ENCODE measurements around the gene P2RX4. TPM values are rescaled to one million over a fixed set of nuclear protein-coding genes. Genes with fewer than 3 reads are reported as not detected.
"Not testable (repeated sequence)": the region's sequence is repeated elsewhere in the genome, so short reads cannot be mapped to it uniquely, and the experiment has no call there.

Gene P2RX4
- total RNA-seq, 1 donor from 2014 or later, result 17.0 TPM

DNA sequence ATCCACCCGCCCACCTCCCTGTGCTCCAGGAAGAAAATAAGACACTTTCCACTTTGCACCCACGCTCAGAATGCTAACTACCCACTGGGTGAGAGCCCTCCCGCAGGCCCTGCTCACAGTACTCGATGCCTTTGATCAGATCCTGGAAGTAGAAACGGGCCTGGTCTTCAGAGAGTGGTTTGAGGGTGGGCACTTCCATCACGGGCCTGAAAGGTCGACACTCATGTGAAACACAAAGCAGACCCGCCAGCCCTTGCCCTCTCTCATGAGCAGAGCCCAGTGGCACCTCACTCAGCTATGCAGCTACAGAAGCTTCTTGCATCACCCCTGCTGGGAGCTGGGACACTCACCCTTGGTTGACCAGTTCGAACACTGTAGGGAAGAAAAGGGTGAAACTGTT, 45.5 kb downstream of the P2RX4 start:
- peak overlapping the region; percentile 28 for H3K27ac Mint-ChIP-seq
- no peaks in the 10 kb centered on the region for H3K4me1 Mint-ChIP-seq (ENCODE audit: unreplicated experiment)

DNA sequence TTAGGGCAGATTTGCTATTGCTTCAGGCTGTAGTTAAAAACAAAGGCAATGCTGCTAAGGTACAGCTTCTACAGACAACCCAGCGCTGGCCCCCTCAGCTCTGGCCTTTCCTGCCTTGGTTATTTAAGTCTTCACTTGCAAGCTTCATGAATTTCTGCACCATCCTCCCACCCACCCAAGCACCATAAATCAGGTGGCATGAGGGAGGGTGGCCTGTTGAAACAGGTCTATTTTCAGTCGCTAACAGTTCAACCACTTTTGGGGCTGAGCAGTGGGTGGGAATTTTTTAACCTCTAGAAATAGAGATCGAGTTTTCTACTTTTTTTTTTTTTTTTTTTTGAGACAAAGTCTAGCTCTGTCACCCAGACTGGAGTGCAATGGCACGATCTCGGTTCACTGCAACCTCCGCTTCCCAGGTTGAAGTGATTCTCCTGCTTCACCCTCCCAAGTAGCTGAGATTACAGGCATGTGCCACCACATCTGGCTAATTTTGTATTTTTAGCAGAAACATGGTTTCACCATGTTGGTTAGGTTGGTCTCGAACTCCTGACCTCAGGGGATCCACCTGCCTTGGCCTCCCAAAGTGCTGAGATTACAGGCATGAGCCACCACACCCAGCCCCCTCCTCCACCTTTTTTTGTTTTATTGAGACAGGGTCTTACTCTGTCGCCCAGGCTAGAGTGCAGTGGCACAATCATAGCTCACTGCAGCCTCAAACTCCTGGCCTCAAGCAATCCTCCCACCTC, 47.9 kb downstream of the P2RX4 start:
- H3K4me3 Mint-ChIP-seq; H3K9me3 Mint-ChIP-seq; H3K27ac Mint-ChIP-seq; DNase-seq (ENCODE audit: extremely low spot score, unreplicated experiment); H3K4me1 Mint-ChIP-seq (ENCODE audit: unreplicated experiment); H3K27me3 Mint-ChIP-seq: not testable (repeated sequence)
- peaks cover 44% of the 10 kb centered on the region for H3K36me3 Mint-ChIP-seq

More for the DNA sequence above, 45.5 kb downstream of the P2RX4 start:
- TF ChIP-seq, protein P1, sequence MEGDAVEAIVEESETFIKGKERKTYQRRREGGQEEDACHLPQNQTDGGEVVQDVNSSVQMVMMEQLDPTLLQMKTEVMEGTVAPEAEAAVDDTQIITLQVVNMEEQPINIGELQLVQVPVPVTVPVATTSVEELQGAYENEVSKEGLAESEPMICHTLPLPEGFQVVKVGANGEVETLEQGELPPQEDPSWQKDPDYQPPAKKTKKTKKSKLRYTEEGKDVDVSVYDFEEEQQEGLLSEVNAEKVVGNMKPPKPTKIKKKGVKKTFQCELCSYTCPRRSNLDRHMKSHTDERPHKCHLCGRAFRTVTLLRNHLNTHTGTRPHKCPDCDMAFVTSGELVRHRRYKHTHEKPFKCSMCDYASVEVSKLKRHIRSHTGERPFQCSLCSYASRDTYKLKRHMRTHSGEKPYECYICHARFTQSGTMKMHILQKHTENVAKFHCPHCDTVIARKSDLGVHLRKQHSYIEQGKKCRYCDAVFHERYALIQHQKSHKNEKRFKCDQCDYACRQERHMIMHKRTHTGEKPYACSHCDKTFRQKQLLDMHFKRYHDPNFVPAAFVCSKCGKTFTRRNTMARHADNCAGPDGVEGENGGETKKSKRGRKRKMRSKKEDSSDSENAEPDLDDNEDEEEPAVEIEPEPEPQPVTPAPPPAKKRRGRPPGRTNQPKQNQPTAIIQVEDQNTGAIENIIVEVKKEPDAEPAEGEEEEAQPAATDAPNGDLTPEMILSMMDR (conservative IDR thresholded peaks at IDR 0.05), result no peak
- Mint-ChIP-seq H3K27me3 (no peaks in the 10 kb centered on the region), H3K9me3 (no peaks in the 10 kb centered on the region), H3K36me3 (peaks cover 47% of the 10 kb centered on the region), H3K4me3 (no peak overlapping the region)
- DNase-seq (ENCODE audit: extremely low spot score, unreplicated experiment), result no peak

DNA sequence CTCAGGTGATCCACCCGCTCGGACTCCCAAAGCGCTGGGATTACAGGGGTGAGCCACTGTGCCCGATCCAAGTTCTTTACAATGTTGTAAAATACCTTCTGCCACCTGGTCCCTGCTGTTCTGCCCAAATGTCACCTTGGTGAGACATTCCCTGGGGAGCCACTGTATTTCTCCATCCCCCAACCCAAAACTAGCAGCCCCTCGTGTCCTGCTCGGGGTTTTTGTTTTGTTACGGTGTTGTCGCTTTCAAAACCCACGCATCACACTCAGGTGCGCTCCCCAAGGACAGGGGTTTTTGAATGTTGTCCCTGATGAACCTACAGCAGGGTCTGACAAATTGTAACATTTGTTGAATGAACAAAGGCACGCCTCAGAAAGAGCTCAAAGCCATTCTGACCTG, 49.1 kb downstream of the P2RX4 start:
- DNase-seq (ENCODE audit: extremely low spot score, unreplicated experiment), result no peak
- Mint-ChIP-seq H3K36me3 (peaks cover 37% of the 10 kb centered on the region), H3K27me3 (no peaks in the 10 kb centered on the region), H3K4me1 (ENCODE audit: unreplicated experiment) (no peaks in the 10 kb centered on the region), H3K9me3 (no peaks in the 10 kb centered on the region), H3K4me3 (no peak overlapping the region), H3K27ac (no peak overlapping the region)
- TF ChIP-seq, protein P1 (conservative IDR thresholded peaks at IDR 0.05), result no peak

DNA sequence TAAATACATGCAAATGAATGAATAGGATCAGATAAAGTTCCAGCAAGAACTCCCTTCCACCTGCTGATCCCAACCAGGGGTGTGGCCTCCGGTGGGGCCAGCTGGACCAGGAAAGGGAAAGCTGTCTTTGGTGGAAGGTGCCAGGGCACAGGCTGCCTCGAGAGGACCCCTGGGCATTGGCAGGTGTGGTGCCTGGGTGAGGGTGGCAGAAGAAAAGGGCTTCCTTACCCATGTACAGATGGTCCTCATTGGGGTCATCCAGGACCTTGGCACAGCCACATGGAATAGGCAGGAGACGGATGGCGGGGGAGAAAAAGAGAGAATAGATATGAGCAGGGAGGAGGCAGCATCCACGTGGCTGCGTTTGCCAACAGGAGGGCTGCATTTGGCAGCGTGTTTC, 50.2 kb downstream of the P2RX4 start:
- Mint-ChIP-seq H3K4me3 (no peak overlapping the region), H3K27me3 (no peaks in the 10 kb centered on the region), H3K9me3 (no peaks in the 10 kb centered on the region), H3K36me3 (peaks cover 35% of the 10 kb centered on the region), H3K27ac (no peak overlapping the region), H3K4me1 (ENCODE audit: unreplicated experiment) (no peaks in the 10 kb centered on the region)
- TF ChIP-seq, protein P1 (conservative IDR thresholded peaks at IDR 0.05), result no peak
- DNase-seq (ENCODE audit: extremely low spot score, unreplicated experiment), result no peak

DNA sequence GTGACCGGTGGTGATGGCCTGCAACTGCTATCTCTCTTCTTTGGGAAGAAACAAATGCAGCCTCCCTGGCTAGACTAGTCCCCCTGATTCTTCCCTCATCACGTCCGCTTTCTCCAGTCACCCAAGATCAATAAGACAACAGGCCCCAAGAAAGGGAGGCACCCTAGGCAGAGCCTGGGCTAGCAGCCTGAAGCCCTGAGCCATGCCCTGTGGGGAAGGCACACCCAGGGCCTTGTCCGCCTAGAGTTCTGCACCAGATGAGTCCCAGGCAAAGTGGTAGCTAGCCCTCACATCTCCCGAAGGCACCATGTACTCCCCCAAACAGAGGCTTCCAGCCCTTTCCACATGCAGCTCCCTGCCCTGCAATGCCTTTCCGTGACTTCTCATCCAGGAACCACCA, 51.5 kb downstream of the P2RX4 start:
- Mint-ChIP-seq H3K9me3 (no peaks in the 10 kb centered on the region), H3K4me1 (ENCODE audit: unreplicated experiment) (no peaks in the 10 kb centered on the region), H3K4me3 (no peak overlapping the region), H3K27ac (no peak overlapping the region), H3K36me3 (peaks cover 30% of the 10 kb centered on the region), H3K27me3 (no peaks in the 10 kb centered on the region)
- TF ChIP-seq, protein P1 (conservative IDR thresholded peaks at IDR 0.05), result no peak
- no peak for DNase-seq (ENCODE audit: extremely low spot score, unreplicated experiment)

DNA sequence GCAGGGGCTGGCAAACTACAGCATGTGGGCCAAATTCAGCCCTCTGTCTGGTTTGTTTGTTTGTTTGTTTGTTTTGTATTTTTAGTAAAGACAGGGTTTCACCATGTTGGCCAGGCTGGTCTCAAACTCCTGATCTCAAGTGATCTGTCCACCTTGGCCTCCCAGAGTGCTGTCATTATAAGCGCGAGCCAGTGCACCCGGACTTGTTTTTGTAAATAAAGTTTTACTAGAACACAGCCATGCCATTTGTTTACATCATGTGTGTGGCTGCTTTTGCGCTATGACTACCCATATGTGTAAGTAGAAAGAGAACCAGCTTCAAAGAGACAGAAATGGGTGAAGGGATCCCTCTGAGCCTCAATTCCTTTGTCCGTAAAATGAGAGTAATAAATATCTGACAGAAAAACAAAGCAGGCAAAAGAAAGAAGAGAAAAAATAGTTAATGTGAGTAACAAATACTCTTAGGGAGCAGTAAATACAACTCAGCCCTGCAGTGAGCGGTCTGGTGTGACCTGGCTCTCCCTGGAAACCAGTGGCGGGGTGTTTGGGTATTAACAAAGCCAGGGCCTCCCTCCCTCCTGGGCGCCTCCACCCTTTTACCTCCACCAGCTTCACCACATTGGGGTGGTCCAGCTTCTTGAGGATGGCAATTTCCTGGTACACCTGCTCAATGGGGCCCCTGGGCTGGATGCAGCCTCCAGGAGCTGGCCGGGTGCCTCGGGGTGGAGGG, 53.4 kb downstream of the P2RX4 start:
- no peak overlapping the region for H3K4me3 Mint-ChIP-seq
- no peaks in the 10 kb centered on the region for H3K4me1 Mint-ChIP-seq (ENCODE audit: unreplicated experiment)
- TF ChIP-seq, protein P1 (conservative IDR thresholded peaks at IDR 0.05), result no peak
- peaks cover 25% of the 10 kb centered on the region for H3K36me3 Mint-ChIP-seq
- H3K27me3 Mint-ChIP-seq, result no peaks in the 10 kb centered on the region
- no peak for DNase-seq (ENCODE audit: extremely low spot score, unreplicated experiment)
- H3K9me3 Mint-ChIP-seq, result no peaks in the 10 kb centered on the region
- H3K27ac Mint-ChIP-seq, result no peak overlapping the region
